NCI-H748 treated with DMSO at 0.1 percent for 48 hours (cell line): ENCODE measurements around the gene CORT.
A peak's percentile ranks its signal among the peaks of the same experiment; 100 is the strongest.

Experiments
- DNase-seq: peaks from one replicate; lab custom pipeline; 2025; lab: John Stamatoyannopoulos, UW

CORT gene

DNA sequence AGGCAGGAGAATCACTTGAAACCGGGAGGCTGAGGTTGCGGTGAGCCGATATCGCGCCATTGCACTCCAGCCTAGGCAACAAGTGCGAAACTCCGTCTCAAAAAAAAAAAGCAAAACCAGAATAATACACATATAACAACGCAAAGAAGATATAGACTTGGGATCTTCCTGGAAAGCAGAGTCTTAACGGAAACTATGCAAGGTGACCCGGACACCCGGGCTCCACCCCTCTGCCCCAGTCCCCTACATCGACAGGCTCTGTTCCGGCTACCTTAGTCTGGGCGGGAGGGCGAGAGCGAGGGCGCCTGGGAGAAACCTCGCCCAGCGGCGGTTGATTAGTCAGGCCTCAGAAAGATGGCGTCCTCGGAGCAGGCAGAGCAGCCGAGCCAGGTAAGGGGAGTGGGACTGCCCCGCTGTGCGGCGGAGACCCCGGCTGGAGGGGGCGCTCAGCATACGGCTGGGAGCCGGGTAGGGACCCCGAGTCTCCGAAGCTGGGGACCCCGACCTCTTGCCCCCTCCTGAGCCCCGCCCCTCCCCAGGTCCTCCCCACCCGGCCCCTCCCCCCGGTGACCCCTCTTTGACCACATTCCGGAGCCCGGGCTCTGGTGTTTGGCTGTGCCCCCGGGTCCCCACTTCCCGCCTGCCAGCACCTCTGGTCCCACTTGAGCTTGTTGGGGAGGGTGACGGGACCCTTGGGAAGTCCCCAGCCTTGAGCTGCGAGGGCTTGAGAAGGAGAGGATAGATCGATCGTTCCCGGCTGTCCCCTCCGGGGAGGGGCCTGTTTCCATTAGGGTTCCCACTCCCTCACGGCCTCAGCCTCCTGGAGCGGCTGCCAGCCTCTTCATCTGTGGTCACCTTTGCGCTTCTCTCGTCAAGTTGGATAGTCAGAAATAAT, 25.0 kb downstream of the CORT start, which contains the start of gene PEX14:
TSS of gene PEX14 (plus strand) at position 338 of the 895 bp plus-strand sequence. CDS start at position 355, 17 bp downstream.
- peak; percentile 55 for DNase-seq

DNA sequence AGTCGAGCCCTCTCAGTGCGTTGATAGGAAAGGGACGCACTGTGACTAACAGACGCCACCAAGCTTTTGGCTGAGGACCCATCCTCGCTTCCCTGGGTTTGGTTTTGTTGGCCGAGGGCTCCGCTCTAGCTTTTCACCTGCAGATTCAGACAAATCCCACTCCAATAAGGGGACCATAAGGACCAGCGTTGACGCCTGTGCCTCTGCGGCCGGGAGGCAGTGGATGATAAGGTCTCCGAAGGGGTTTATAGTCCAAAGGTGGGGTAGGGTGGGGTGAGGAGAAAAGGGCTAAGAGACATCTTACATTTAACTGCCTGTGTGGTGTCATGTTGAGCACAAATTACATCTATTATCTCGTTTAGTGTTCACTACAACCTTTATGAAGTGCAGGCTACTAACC, 25.7 kb downstream of the CORT start:
- DNase-seq: no peak

DNA sequence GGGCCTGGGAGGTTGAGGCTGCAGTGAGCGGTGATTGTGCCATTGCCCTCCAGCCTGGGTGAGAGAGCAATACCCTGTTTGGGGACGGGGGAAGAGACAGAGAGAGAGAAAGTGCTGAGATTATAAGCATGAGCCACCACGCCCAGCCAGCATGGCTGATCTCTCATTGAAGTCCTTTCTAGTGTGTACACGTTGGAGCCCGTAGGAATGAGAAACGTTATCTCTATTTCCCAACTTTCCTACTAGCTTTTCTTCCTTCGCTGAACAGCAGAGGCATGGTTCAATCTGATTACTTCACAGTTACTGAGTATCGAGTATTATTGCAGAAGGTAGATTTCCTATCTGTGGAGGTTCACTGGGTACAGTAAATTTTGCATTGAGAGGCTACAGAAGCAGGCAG, 29.5 kb downstream of the CORT start:
- no peak for DNase-seq

DNA sequence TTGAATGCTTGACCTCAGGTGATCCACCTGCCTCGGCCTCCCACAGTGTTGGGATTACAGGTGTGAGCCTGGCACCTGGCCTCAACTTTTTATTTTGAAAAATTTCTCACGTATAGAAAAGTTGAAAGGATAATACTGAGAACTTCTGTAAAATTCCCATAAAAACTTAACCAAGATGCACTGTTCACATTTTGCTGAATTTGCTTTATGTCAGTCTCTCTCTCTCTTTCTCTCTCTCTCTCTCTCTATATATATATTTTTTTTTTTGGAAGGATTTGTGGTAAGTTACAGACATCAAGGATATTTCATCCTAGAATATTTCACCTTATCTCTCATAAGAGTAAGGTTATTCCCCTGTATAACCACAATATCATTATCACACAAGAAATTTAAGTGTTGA, 30.8 kb downstream of the CORT start:
- no peak for DNase-seq

DNA sequence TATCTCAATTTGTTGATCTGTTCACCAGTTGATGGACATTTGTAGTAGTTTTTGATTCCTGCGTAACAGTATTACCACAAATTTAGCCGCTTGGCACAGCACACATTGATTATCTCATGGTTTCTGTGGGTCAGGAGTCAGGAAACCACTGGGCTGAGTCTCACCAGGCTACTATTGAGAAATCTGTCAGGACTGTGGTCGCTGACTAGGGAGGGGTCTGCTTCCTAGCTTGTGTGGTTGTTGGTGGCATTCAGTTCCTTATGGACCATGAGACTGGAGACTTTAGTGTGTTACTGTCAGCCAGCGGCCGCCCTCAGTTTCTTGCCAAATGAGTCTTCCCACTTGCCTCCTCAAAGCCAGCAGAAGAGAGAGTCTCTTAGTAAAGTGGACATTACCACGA, 34.7 kb downstream of the CORT start:
- DNase-seq: no peak

DNA sequence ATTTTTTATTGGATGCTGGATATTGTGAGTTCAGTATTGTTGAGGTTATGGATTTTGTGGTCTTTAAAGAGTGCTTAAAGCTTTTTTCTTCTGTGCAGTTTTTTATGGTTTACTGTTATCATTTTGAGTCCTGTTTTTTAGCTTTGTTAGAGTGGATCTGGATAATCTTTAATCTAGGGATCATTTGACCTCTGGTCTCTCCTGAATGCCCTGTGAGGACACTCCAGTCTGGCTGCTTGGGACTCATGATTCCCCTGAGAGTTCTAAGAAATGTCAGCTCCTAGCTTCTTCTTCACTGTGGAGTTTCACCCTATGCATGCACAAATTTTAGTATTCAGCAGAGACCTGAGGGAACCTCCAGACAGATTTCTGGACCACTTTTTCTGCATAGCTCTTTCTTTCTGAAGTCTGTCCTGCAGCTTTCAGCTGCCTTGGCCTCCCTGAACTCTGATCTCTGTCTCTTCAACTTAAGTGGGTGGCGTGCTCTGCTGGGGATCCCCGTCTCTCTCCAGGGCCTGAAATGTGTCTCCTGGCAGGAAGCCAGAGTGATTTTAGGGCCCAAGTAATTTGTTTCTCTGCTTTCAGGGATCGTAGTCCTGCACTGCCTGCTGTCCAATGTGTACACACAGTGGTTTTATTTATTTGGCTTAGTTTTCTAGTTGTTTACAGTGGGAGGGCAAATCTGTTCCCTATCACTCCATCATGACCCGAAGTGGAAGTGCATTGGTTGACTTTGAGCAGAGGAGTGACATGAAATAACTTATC, 39.6 kb downstream of the CORT start:
- no peak for DNase-seq

DNA sequence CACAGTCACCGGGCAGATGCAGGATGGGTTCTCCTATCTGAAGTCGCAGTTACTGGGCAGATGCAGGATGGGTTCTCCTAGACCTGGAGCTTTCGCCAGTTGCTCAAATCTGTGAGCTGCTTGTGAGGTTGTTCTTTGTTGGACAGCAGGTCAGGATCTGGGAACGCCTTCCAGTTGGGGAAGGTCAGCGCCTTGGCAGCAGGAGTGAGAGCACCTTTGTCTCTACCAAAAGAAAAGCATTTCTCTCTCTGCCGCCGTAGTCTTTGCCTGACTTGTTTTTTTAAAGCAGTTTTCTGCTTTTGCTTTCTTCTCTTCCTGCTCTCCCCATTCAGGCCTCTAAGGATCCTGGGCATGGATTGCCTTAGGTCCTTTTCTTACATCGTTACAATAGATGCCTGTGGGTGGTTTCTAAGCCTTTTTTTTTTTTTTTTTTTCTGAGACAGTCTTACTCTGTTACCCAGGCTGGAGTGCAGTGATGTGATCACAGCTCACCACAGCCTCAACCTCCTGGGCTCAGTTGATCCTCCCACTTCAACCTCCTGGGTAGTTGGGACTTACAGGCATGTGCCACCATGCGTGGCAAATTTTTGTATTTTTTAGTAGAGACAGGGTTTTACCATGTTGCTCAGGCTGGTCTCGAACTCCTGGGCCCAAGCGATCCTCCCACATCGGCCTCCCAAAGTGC, 40.6 kb downstream of the CORT start:
- no peak for DNase-seq

DNA sequence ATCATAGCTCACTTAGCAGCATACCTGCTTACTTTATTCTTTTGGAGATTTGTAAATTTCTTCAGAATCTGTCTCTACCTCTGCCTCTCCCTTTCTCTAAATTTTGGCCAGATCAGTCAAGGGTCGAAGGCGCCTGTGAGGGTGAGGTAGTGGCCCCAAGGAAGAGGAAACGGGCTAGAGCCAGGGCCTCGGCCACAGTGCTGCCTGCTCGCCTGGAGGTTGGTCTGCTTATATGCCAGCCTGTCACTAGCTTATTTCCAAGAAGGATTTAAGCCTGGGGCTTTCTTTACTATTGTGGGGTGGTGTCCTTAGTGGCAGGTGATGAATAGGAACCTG, 44.6 kb downstream of the CORT start:
- DNase-seq: no peak

DNA sequence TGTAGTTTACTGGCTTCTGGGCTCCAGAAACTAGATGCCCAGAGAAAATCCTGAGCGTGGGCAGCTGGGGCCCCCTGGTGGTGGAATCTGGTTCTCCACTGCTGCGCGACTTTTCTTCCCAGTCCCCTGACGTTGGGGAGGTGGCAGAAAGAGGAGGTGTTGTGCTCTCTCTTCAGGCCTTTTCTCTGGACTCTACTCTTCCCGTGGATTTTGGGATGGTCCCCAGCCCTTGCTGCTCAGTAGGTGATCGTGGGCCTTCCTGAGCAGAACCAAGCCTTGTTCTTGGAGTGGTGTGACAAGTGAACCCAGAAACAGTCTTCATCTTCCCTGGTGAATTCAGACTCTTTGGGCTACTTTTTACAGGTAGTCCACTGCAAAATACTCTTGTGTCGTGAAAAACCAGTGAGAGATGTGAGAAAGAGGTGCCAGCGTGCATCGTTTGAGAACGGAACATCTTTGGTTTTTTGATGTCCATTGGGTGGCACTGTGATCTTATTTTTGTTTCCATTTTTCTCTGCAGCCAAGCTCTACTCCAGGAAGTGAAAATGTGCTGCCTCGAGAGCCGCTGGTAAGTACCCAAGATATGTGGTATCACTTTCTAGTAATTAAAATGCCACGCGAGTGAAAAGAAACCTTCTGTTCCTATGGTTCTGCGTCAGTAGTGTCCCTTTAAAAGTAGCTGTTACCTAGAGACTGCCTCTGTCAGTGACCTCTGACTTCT, 45.1 kb downstream of the CORT start:
- peak; percentile 28 for DNase-seq

DNA sequence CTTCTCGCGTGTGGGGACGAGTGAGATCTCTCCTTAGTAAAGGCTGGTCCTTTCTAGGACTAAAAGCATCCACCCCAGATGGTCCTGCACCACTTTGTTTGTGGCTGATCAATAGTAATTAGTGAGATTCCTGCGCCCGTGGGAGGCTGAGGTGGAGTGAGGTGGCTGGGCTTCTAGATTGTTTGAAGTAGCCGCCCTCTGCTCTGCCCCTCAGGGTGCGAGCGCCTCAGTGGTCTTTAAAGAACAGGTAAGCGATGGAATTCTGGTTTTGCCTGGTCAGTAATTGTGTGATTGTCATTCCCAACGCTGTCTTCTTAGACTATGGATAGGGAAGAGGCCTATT, 45.6 kb downstream of the CORT start:
- DNase-seq: no peak

DNA sequence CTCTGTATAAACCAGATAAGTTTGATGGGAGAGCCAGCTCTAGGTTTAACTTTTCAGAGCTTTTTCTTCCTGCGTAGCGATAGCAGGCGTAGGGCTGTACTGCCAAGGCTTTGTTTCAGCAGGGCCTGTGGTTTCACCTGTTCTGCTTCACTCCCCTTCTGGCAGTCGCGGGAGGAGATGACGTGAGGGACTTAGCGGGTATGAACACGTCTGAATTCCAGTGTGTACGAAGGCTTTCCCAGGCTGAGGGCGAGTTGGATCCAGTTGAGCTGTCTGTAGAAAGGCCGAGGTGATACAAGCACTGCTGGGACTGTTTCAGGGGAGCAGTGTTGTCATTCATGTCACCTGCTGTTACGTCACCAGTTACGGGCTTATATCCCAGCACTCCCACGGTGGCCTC, 46.1 kb downstream of the CORT start:
- no peak for DNase-seq

DNA sequence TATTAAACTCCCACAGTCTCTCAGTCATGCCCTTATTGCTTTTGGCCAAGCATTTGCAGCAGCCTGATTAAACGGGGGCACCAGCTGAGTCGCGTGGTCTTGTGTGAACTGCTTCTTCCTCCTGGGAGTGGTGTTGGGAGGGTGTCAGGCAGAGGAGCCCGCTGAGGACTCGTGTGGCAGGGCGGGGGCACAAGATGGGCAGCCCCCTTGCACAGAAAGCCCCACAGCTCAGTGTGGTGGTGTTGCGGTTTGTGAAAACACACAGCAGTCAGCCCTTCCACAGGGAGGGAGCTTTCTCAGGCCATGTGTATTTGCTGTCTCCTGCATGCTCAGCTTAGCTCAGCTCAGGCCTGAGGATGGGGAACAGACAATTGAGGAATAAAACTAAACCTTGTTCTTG, 47.3 kb downstream of the CORT start:
- no peak for DNase-seq

DNA sequence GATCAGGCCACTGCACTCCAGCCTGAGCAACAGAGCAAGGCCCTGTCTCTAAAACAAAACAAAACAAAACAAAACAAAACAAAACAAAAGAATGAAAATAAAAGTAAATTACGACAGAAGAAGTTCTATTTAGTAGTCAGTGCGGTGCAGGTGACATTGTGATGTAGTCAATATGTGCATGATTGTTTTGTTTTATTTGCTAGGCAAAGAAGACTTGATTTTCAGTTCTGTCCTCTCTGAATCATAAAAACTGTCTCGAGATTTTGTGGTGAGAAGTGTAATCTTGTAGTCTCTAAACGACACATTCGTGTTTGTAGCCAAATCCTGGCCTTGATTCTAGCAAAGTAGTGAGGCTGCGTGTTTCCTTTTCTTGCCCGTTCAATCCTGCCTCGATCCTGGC, 48.4 kb downstream of the CORT start:
- DNase-seq: no peak
